ENCODE results near the gene RNF144A.
A peak's percentile ranks its signal among the peaks of the same experiment; 100 is the strongest.

DNA sequence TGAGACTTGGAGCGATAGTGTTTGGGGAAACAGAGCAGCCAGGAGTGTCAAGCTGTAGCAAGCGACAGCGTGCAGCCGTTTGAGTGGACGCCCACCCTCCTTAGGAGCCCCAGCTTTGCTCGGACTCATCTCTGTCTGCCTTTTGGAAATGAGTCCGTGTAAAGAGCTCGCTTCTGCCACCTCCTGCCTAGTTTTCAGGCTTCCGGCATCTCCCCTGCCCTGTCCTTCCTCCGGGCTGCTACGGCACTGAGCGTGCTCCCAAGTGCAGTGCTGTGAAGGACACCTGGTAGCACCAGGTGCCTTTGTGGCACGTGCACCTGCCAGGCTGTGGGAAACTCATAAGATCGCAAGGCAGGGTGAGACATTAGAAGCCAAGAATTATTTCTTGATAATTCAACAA is 117.1 kb downstream of the RNF144A start:
- TF ChIP-seq POLR2A (IDR thresholded peaks at IDR 0.05; ENCODE audit: borderline replicate concordance, extremely low read depth, insufficient read depth, insufficient read length) = no peak
- TF ChIP-seq EZH2 (IDR thresholded peaks at IDR 0.05) = no peak
- TF ChIP-seq EGR1 (IDR thresholded peaks at IDR 0.05; ENCODE audit: low read depth) = no peak
- 0 out of 6 replicates have a peak, but pooled peaks of 1 of the 3 experiments have one; percentile 8 for TF ChIP-seq CTCF (IDR thresholded peaks at IDR 0.05 in 2 of 3, conservative IDR thresholded peaks at IDR 0.05 in 1 of 3; ENCODE audit: borderline replicate concordance in 1 of 3, insufficient read depth in 1 of 3, low read depth in 2 of 3, low read length in 2 of 3)
- no peak for TF ChIP-seq SIN3A (IDR thresholded peaks at IDR 0.05; ENCODE audit: low read depth)
- TF ChIP-seq CEBPB (IDR thresholded peaks at IDR 0.05; ENCODE audit: low read depth) = no peak

Measured in HCT116 (cell line).